Lower lobe of right lung (tissue), 2 donors: ENCODE results near the gene MYO1A. TPM values are rescaled to one million over a fixed set of nuclear protein-coding genes. Genes with fewer than 3 reads are reported as not detected.

Experiments
- ATAC-seq, 2 donors: fragments of 200-7000 bp; cut with Tn5 transposase; one replicate each; pipeline ENCODE4 v1.9.1; 2020 to 2022; ENCODE audit warnings: mild to moderate bottlenecking in 2 of 2, moderate library complexity in 2 of 2
- DNase-seq: peaks from one replicate; pipeline ENCODE4 v3.0.0-alpha.2; 2020
- H3K27ac ChIP-seq: fragments of 200-600 bp; one replicate; pipeline ENCODE4 v1.8.0; 2022
- H3K27me3 ChIP-seq: fragments of 200-600 bp; one replicate; pipeline ENCODE4 v1.8.0; 2022; ENCODE audit warnings: low read depth
- H3K36me3 ChIP-seq: fragments of 200-600 bp; one replicate; pipeline ENCODE4 v1.8.0; 2022; ENCODE audit warnings: mild to moderate bottlenecking
- H3K4me1 ChIP-seq: fragments of 200-600 bp; one replicate; pipeline ENCODE4 v1.8.0; 2022
- H3K4me3 ChIP-seq: fragments of 200-600 bp; one replicate; pipeline ENCODE4 v1.8.0; 2022; ENCODE audit warnings: mild to moderate bottlenecking
- H3K9me3 ChIP-seq: fragments of 200-600 bp; one replicate; pipeline ENCODE4 v1.8.0; 2022
- CTCF ChIP-seq: fragments of 200-600 bp; IDR thresholded peaks from one replicate; pipeline ENCODE4 v1.8.0; 2022; ENCODE audit warnings: antibody characterized with exemption, mild to moderate bottlenecking
- intact Hi-C: fragments of 100-400 bp; cut with DNase I; formaldehyde crosslinking; loops from one replicate; pipeline ENCODE4 v1.11.0; 2022
- total RNA-seq: library from RNA; stranded (reverse); fragmentation: NEBNext Ultra II Directional; extraction: Animal tissue kit (Norgen Biotek cat#: 25700); gene quantifications from one replicate; pipeline ENCODE4 v1.2.1, GENCODE V29; 2021
- donor health status: DM: no; HTN: yes; CAD: no; lungs with severe emphysema.

The MYO1A gene
- total RNA-seq, 1 donor from 2014 or later: 2.9 TPM

GRCh38 chr12:57033431-57033830 lies 16.5 kb downstream of the MYO1A start:
- Histone ChIP-seq H3K4me1 (peaks cover 8% of the 10 kb centered on the region), H3K9me3 (no peaks in the 10 kb centered on the region), H3K27ac (no peak overlapping the region), H3K36me3 (no peaks in the 10 kb centered on the region), H3K27me3 (no peaks in the 10 kb centered on the region), H3K4me3 (no peak overlapping the region)
- intact Hi-C loops: no loop called here
- no peak for TF ChIP-seq CTCF
- ATAC-seq (no peak), DNase-seq (no peak)

- Histone ChIP-seq H3K27ac (no peak overlapping the region), H3K4me3 (no peak overlapping the region), H3K27me3 (no peaks in the 10 kb centered on the region), H3K4me1 (peaks cover 8% of the 10 kb centered on the region), H3K36me3 (no peaks in the 10 kb centered on the region), H3K9me3 (no peaks in the 10 kb centered on the region)
- DNase-seq (no peak), ATAC-seq (no peak)
- intact Hi-C loops: no loop called here
- no peak for TF ChIP-seq CTCF
Observed at GRCh38 chr12:57031789-57032188, 18.1 kb downstream of the MYO1A start.

GRCh38 chr12:57031138-57031725 lies 18.7 kb downstream of the MYO1A start:
- no peaks in the 10 kb centered on the region for H3K27me3 ChIP-seq
- H3K27ac ChIP-seq: no peak overlapping the region
- ATAC-seq: peak; percentile 37 to 56
- intact Hi-C loops: no loop called here
- no peak overlapping the region for H3K4me3 ChIP-seq
- H3K36me3 ChIP-seq: no peaks in the 10 kb centered on the region
- H3K4me1 ChIP-seq: peaks cover 8% of the 10 kb centered on the region
- DNase-seq: no peak
- TF ChIP-seq CTCF: no peak
- H3K9me3 ChIP-seq: no peaks in the 10 kb centered on the region

GRCh38 chr12:57029457-57029856 lies 20.5 kb downstream of the MYO1A start:
- no peak overlapping the region for H3K4me3 ChIP-seq
- intact Hi-C loops: no loop called here

GRCh38 chr12:57027805-57028153 lies 22.1 kb downstream of the MYO1A start:
- no peak for TF ChIP-seq CTCF
- H3K36me3 ChIP-seq: no peaks in the 10 kb centered on the region

More at GRCh38 chr12:57029457-57029856, 20.5 kb downstream of the MYO1A start:
- no peak for TF ChIP-seq CTCF
- DNase-seq (no peak), ATAC-seq (no peak)
- no peaks in the 10 kb centered on the region for H3K36me3 ChIP-seq
- H3K4me1 ChIP-seq: peaks cover 8% of the 10 kb centered on the region
- no peaks in the 10 kb centered on the region for H3K27me3 ChIP-seq
- H3K9me3 ChIP-seq: no peaks in the 10 kb centered on the region
- no peak overlapping the region for H3K27ac ChIP-seq

More at GRCh38 chr12:57027805-57028153, 22.1 kb downstream of the MYO1A start:
- no peaks in the 10 kb centered on the region for H3K27me3 ChIP-seq
- intact Hi-C loops: no loop called here
- peaks cover 8% of the 10 kb centered on the region for H3K4me1 ChIP-seq
- H3K4me3 ChIP-seq: no peak overlapping the region
- ATAC-seq (peak in 1 of 2 donors; percentile 9), DNase-seq (no peak)
- H3K27ac ChIP-seq: no peak overlapping the region
- no peaks in the 10 kb centered on the region for H3K9me3 ChIP-seq
